HL-60/S4 (cell line): ENCODE measurements around the gene HDAC4.

Experiments used
- in situ Hi-C: fragments of 300-500 bp; cut with MboI; formaldehyde crosslinking; loops from 2 replicates; pipeline ENCODE4 v1.14.3; 2022; ENCODE audit warnings: low sequenced_read_pairs

The HDAC4 gene

GRCh38 chr2:239329972-239330572, 70.7 kb downstream of the HDAC4 start:
- in situ Hi-C loops, result no loop called here

GRCh38 chr2:239329284-239329971, 71.4 kb downstream of the HDAC4 start:
- in situ Hi-C loops, result no loop called here

GRCh38 chr2:239328351-239329191, 72.2 kb downstream of the HDAC4 start:
- in situ Hi-C loops, result no loop called here

DNA sequence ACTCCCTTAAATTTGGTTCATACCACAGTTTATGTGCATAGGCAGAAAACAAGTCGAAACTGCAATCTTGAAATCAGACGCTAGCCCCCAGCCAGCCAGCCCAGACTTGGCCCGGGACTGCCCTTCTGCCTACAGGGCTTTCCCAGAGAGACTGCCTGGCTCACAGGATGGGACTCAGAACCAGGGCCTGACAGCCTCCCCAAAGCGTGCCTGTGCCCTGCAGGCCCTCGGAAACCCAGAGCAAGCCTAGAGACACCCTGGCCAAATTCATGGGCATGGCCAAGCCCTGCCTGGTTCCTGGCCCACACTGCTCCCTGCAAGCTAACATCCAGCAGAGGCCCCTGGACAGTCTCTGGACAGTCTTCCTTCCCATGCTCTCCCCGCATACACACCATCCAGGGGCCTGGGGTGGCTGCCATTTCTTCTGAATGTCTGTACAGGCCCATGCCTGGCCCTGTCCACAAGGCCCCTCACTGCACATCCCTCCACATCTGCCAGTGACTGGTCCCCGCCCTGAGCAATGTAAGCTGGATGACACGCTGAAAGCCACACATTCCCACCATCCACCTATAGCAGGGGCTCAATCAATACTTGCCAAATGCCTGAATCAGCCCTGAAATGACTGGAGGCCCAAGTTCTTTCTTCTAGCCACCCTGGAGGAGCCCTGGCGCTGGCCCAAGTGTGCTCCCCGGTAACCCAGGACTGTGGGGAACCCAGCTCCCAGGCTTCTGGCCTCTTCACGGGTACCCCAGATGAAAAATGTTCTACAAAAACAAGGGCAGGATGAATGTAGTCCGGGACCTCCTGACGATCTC, 73.1 kb downstream of the HDAC4 start:
- in situ Hi-C loops, result no loop called here

DNA sequence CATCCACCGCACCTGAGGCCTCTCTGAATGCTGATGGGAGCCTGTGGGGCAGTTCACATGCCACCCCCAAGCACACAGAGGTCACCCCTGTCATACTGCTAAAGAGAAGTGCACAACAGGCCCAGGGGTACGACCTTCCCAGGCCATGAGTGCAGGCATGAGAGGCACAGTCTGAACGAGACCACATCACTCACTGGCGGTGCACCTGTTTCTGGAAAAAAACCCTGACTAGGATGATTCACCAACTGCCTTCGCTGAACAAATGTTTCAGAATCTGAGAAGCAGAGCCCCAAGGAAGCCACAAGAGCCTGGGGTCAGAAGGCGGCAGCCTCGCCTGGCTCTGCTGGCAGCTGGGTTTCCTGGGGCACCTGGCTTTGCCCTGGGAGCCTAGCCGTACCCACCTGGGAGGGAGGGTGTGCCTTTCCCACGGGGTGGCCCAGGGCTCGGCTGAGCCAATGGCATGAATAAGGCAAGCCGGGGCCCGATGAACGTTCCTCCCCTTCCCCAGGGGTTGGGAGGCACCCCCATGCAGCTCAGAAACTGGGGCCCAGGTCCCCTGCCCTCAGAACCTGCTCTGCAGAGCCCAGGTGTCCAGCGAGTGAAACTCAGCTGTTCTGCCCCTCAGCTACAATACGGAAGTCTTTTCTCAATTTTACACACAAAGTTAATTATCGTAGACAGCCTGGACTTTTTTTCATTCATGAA, 73.8 kb downstream of the HDAC4 start:
- in situ Hi-C loops, result no loop called here

DNA sequence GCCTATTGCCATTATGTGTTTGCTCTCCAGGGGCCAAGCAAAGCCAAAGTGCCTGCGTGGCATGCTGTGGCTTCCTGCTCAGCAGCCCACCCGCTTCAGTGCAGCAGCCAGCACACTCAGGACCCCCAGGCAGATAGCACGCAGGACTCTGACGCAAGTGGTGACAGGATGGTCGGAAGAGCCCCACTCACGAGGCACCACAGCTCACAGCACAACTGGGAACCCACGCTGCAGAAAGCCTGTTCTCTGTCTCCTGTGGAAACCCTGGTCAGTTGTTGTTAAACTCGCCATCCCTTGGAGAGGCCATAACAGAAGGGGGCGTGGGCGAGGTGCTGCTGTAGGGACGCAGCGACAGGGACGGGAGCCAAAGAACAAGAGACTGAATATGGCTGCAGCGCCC, 76.4 kb downstream of the HDAC4 start:
- in situ Hi-C loops, result no loop called here

DNA sequence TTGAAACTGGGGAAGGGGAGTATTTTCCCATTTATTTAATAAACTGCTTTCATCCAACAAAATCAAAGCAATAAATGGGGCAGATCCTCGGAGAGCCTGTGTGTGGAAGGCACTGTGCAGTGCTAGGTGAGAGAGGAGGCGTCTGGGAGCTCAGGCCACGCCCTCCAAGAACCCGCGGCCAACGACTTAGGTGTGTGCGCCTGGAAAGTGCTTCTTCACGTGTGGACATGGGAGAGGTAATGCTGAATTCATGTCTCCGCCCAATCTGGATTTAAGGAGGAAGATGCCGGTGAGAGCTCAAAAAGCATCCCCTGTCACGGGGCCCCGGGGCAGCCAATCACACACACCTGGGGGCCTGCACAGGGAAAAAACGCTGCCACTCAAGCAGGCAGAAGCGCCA, 77.4 kb downstream of the HDAC4 start:
- in situ Hi-C loops, result no loop called here

- in situ Hi-C loops, result no loop called here
Observed at GRCh38 chr2:239322416-239323086, 78.3 kb downstream of the HDAC4 start.

DNA sequence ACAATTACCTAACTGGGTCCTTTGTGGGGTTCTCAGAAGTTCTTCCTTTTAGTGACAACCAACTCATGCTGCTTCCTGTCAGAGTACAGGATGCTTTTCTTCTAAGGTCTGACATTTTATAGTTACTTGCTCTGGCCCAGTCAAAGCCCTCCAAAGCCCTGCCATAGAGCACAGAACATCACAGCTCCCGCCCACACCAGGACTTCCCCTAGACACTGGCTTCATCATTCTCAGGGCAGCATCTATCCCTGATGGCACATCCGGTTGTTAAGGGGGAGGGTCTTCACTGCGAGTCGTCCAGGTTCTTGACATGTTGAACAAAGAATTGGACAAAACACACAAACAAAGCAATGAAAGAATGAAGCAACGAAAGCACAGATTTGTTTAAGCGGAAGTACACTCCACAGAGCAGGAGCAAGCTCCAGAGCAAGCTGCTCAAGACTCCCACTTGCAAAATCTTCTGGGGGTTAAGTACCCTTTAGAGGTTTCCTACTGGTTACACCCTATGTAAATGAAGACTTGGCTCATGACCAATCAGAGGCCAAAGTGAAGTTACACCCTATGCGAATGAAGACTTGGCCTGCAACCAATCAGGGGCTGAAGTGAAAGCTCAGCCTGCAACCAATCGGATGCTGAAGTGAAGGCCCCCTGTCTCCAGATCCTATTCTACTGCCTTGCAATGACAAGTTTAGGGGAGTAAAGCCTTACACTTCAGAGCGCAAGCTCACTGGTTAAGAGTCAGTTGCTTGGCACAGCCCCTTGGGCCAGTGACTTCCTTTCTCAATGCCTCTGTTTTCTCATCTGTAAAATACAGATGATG, 79.0 kb downstream of the HDAC4 start:
- in situ Hi-C loops, result no loop called here

GRCh38 chr2:239318790-239319661, 81.8 kb downstream of the HDAC4 start:
- in situ Hi-C loops, result no loop called here

DNA sequence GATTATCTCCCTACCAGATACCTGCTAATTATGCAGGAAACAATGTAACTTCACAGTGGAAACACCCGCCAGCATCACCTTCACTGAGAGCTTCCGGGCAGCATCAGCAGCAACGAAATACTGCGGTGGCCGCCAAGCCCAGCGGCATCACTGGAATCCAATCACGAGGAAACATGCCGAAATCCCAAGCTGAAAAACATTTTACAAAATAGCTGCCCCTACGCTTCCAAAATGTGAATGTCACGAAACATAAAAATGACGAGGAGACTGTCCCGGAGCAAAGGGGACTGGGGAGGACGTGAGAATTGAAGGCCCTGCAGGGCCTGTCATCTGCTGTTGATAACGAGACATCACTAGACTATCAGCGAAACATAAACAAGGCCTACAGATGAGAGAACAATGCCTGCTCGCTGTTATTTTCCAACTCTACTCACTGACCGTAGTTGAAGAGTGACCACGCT, 82.6 kb downstream of the HDAC4 start:
- in situ Hi-C loops, result no loop called here

DNA sequence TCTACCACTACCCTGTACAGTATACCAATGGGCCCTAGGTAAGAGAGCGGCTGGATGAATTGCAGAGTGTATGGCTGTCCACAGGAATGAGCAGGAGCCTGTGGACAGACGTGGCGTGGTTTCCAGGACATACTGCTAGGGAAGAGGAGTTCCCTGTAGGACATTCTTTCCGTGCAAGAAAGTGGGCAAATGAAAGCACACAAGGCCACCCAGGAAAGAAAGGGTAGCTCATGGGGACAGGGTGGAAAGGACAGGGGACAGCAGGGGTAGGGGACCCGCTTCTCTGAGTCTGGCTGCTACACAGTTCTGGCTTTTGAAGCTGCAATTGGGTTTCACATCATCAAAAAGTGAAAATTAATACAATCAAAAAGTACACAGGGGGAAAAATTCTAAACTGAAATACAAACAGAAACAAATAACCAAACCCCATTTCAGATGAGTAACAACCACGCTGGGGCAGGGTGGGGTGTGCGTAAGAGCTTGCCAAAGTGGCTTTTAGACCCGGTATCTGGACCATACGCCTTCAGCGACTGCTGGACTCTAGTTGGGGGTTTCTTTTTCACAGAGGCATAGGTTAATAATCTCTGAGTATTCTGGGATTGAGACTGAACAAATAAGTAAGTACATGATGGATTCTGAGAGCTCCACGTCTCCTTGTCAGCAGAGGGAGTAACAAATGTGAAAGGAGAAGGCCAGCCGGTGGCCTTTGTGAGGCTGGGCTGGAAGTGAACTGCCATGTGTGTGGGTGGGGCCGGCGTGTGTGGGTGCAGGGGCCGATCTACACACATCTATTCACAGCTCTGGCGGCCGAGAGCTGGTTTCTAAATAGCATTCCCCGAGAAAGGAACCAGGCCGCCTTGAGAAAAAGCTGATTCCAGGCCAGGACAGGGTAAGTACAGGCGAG, 84.0 kb downstream of the HDAC4 start:
- in situ Hi-C loops, result no loop called here

- in situ Hi-C loops, result no loop called here
Observed at GRCh38 chr2:239315308-239315707, 85.5 kb downstream of the HDAC4 start.

- in situ Hi-C loops, result no loop called here
Observed at GRCh38 chr2:239313776-239314175, 87.0 kb downstream of the HDAC4 start.

- in situ Hi-C loops, result no loop called here
Observed at GRCh38 chr2:239312741-239313667, 87.8 kb downstream of the HDAC4 start.

- in situ Hi-C loops, result no loop called here
Observed at GRCh38 chr2:239312081-239312511, 88.7 kb downstream of the HDAC4 start.
